Fibroblast of skin of back (primary cell): Measurements from ENCODE around the gene CRYBG3. TPM values are rescaled to one million over a fixed set of nuclear protein-coding genes. Genes with fewer than 3 reads are reported as not detected.
"Not testable (repeated sequence)": the region's sequence is repeated elsewhere in the genome, so short reads cannot be mapped to it uniquely, and the experiment has no call there.

ENCODE experiments used
- DNase-seq: peaks from one replicate; pipeline ENCODE4 v3.0.0-alpha.2; 2013
- polyA plus RNA-seq, 2 experiments: library from polyadenylated mRNA; unstranded; fragments of 120-200 nt; gene quantifications; one replicate each; pipeline ENCODE4 v1.2.1, GENCODE V29; 2013; ENCODE audit not compliant: insufficient read length in 2 of 2

CRYBG3 gene
- polyA plus RNA-seq (2013, experiment 1 of 2; ENCODE audit: insufficient read length), result 10.9 TPM
- 13.2 TPM for polyA plus RNA-seq (2013, experiment 2 of 2; ENCODE audit: insufficient read length)

- DNase-seq, result peak; percentile 85
These were observed at the start of gene CRYBG3 for GRCh38 chr3:97821774-97822358. TSS of gene CRYBG3 (plus strand) at chr3:97822011. CDS start at chr3:97822207, 196 bp downstream.

GRCh38 chr3:97772926-97773325, 48.9 kb upstream of the CRYBG3 start:
- DNase-seq, result no peak

- DNase-seq, result no peak
These were observed 43.7 kb upstream of the CRYBG3 start for GRCh38 chr3:97778152-97778551.

GRCh38 chr3:97793420-97794019, 28.3 kb upstream of the CRYBG3 start:
- peak; percentile 51 for DNase-seq

- no peak for DNase-seq
These were observed 25.9 kb upstream of the CRYBG3 start for GRCh38 chr3:97795951-97796350.

GRCh38 chr3:97804471-97804870, 17.3 kb upstream of the CRYBG3 start:
- DNase-seq, result no peak

- DNase-seq, result peak; percentile 26
These were observed 10.9 kb upstream of the CRYBG3 start for GRCh38 chr3:97810779-97811390.

- peak; percentile 37 for DNase-seq
These were observed 6.5 kb upstream of the CRYBG3 start for GRCh38 chr3:97815149-97815917.

- no peak for DNase-seq
These were observed 5.0 kb upstream of the CRYBG3 start for GRCh38 chr3:97816811-97817210.

GRCh38 chr3:97817965-97818364, 3.8 kb upstream of the CRYBG3 start:
- no peak for DNase-seq

- DNase-seq, result no peak
These were observed 1.0 kb upstream of the CRYBG3 start for GRCh38 chr3:97820780-97821179.

GRCh38 chr3:97821287-97821773, 481 bp upstream of the CRYBG3 start:
- no peak for DNase-seq

- DNase-seq, result peak; percentile 71
These were observed 556 bp downstream of the CRYBG3 start for GRCh38 chr3:97822359-97822775.

GRCh38 chr3:97823046-97824004, 1.5 kb downstream of the CRYBG3 start:
- peak; percentile 14 for DNase-seq

GRCh38 chr3:97825101-97825500, 3.3 kb downstream of the CRYBG3 start:
- DNase-seq, result no peak

GRCh38 chr3:97827741-97828471, 6.1 kb downstream of the CRYBG3 start:
- no peak for DNase-seq

GRCh38 chr3:97829198-97829597, 7.4 kb downstream of the CRYBG3 start:
- DNase-seq, result no peak

GRCh38 chr3:97830638-97831037, 8.8 kb downstream of the CRYBG3 start:
- no peak for DNase-seq

- no peak for DNase-seq
These were observed 9.3 kb downstream of the CRYBG3 start for GRCh38 chr3:97831140-97831539.

GRCh38 chr3:97833184-97833583, 11.4 kb downstream of the CRYBG3 start:
- not testable (repeated sequence) for DNase-seq

GRCh38 chr3:97835761-97836160, 13.9 kb downstream of the CRYBG3 start:
- DNase-seq, result no peak
